PC-3 (cell line): ENCODE measurements around the gene MMRN2.

Experiments used
- CTCF ChIP-seq: fragments of 300-600 bp; sonication (generic); conservative IDR thresholded peaks from 2 replicates; pipeline ENCODE4 v1.5.1; 2017; ENCODE audit warnings: antibody characterized with exemption, low read depth, mild to moderate bottlenecking, low read length
- EZH2 ChIP-seq: fragments of 300-600 bp; sonication (generic); IDR thresholded peaks from one replicate; pipeline ENCODE4 v1.6.1; 2017; ENCODE audit warnings: antibody characterized with exemption, mild to moderate bottlenecking, low read length; ENCODE audit not compliant: unreplicated experiment

- TF ChIP-seq CTCF: no peak
- no peak for TF ChIP-seq EZH2
These were observed 2.5 kb downstream of the MMRN2 start for GRCh38 chr10:86954681-86955500.
